Astrocyte of the hippocampus (primary cell): Measurements from ENCODE around the gene ATXN1.

Experiments used
- DNase-seq: peaks from one replicate; pipeline ENCODE4 v3.0.0; 2011; ENCODE audit warnings: low read depth, low spot score

Gene ATXN1

GRCh38 chr6:16539086-16539931, 222.0 kb downstream of the ATXN1 start:
- DNase-seq, result no peak

- DNase-seq, result no peak
These were observed 225.7 kb downstream of the ATXN1 start for GRCh38 chr6:16535564-16535963.

- no peak for DNase-seq
These were observed 227.5 kb downstream of the ATXN1 start for GRCh38 chr6:16533721-16534136.

GRCh38 chr6:16533210-16533609, 228.1 kb downstream of the ATXN1 start:
- no peak for DNase-seq

GRCh38 chr6:16527691-16528090, 233.6 kb downstream of the ATXN1 start:
- no peak for DNase-seq

- DNase-seq, result peak; percentile 84
These were observed 236.9 kb downstream of the ATXN1 start for GRCh38 chr6:16524380-16524707.

GRCh38 chr6:16523606-16524379, 237.5 kb downstream of the ATXN1 start:
- DNase-seq, result peak; percentile 94

- DNase-seq, result no peak
These were observed 238.3 kb downstream of the ATXN1 start for GRCh38 chr6:16522937-16523336.

- DNase-seq, result no peak
These were observed 239.7 kb downstream of the ATXN1 start for GRCh38 chr6:16521528-16521927.

GRCh38 chr6:16519265-16520242, 241.7 kb downstream of the ATXN1 start:
- DNase-seq, result peak; percentile 33

- DNase-seq, result no peak
These were observed 243.0 kb downstream of the ATXN1 start for GRCh38 chr6:16518265-16518664.

- peak; percentile 74 for DNase-seq
These were observed 247.0 kb downstream of the ATXN1 start for GRCh38 chr6:16514249-16514648.

GRCh38 chr6:16512544-16513290, 248.5 kb downstream of the ATXN1 start:
- no peak for DNase-seq

GRCh38 chr6:16511723-16512489, 249.4 kb downstream of the ATXN1 start:
- DNase-seq, result no peak

GRCh38 chr6:16511040-16511660, 250.1 kb downstream of the ATXN1 start:
- DNase-seq, result peak; percentile 49

GRCh38 chr6:16510245-16510644, 251.0 kb downstream of the ATXN1 start:
- no peak for DNase-seq

GRCh38 chr6:16508959-16509358, 252.3 kb downstream of the ATXN1 start:
- no peak for DNase-seq

- DNase-seq, result peak; percentile 62
These were observed 255.4 kb downstream of the ATXN1 start for GRCh38 chr6:16505711-16506357.

- no peak for DNase-seq
These were observed 256.7 kb downstream of the ATXN1 start for GRCh38 chr6:16504609-16505008.
